Measurements from ENCODE around the gene NPLOC4.

Gene NPLOC4

GRCh38 chr17:81636505-81637288 lies at the start of gene NPLOC4, which contains the start of gene TSPAN10:
TSS of gene NPLOC4 (minus strand) at chr17:81637112. CDS start at chr17:81636930, 182 bp downstream.
TSS of gene TSPAN10 (plus strand) at chr17:81637196. CDS start at chr17:81642413, 5,217 bp downstream.
- peak; percentile 82 to 89 (median 85) for DNase-seq

DNA sequence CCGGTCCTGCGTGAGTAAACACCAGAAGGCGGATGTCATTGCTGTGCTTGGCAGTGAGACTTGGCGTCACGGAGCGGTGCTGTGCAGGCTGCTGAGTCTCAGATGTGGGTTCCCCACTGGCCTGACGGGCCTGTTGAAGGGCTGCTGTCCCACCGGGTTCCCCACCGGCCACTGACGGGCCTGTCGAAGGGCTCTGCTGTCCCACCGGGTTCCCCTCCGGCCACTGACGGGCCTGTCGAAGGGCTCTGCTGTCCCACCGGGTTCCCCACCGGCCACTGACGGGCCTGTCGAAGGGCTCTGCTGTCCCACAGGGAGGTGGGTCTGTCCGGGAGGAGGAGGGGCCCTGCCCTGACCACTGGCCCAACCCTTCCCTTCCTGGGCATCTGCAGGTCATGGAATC lies 49.7 kb upstream of the NPLOC4 start:
- no peak for DNase-seq

GRCh38 chr17:81685108-81685507 lies 48.2 kb upstream of the NPLOC4 start:
- DNase-seq = no peak

GRCh38 chr17:81684442-81684911 lies 47.6 kb upstream of the NPLOC4 start:
- DNase-seq = no peak

- DNase-seq = peak; percentile 99 to 100 (median 99)
These were observed 46.9 kb upstream of the NPLOC4 start, which contains the start of the genes ARL16 and HGS for GRCh38 chr17:81683584-81684441. TSS of gene ARL16 (minus strand) at chr17:81683797. CDS start at chr17:81683753, 44 bp downstream. TSS of gene HGS (plus strand) at chr17:81684011. CDS start at chr17:81684067, 56 bp downstream.

DNA sequence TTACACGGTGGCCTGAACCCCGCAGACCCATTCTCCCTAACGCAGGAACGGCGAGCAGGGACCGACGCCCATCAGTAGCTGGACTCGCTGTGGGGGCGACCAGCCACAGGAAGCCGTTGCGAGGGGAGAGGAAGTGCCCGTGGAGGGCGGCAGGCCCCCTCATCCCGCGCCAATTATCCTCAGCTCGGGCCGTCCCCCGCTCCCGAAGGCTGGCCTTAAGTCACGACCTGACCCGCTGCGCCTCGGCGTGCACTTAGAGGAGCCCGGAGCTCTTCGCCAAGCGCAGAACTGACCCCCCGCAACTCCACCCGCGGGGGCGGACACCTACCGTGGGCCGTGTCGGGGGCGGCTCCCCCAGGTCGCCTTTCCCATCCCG lies 46.3 kb upstream of the NPLOC4 start:
- DNase-seq = peak in 1 of 3 experiments; percentile 46

DNA sequence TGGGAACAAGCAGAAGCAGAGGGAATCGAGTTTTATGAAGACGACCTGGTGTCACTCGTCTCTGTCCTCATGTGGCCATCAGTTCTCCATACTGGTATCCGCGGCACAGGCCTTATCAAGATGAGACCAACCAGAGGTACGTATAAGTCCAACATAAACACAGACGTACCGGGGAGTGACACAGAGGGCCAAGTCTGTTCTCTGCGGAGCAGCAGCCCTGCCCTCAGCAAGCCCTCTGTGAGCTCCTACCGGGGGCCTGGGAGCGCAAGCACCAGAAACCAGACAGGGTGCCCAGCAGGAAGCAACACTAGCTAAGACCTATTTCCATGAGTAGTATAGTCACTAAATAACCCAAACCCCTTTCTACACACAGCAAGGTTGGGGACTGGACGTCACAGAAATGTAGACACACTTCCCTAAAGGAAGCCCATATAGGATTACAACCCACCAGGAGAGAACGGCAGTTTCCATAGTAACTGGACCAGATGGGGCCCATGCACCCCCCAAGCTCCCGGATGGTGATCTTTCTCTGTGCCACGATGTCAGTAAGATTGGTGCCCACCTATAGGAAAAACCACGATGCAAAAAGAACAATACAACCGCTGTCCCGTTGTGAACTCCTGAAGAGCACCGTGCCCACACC lies 45.8 kb upstream of the NPLOC4 start:
- peak in 1 of 3 experiments; percentile 42 for DNase-seq

GRCh38 chr17:81681672-81682071 lies 44.8 kb upstream of the NPLOC4 start:
- DNase-seq = peak in 2 of 3 experiments; percentile 84 to 94

DNA sequence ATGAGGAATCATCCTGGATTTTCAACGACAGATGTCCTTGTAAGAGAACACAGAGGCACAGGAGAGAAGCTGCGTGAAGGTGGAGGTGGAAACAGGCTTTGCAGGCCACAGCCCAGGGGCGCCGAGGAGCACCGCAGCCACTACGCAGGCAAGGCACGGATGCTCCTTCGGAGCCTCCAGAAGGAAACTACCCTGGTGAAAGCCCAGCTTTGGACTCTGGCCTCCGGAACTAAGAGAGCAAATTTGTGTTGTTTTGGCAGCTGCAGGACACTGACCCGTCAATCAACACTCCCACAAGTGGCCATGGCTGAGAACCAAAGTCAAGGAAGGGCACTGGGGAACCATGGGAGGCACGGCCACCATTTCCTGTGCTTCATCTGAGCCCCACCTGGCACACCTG lies 43.2 kb upstream of the NPLOC4 start:
- DNase-seq = no peak

- no peak for DNase-seq
These were observed 40.0 kb upstream of the NPLOC4 start for GRCh38 chr17:81676906-81677305.

DNA sequence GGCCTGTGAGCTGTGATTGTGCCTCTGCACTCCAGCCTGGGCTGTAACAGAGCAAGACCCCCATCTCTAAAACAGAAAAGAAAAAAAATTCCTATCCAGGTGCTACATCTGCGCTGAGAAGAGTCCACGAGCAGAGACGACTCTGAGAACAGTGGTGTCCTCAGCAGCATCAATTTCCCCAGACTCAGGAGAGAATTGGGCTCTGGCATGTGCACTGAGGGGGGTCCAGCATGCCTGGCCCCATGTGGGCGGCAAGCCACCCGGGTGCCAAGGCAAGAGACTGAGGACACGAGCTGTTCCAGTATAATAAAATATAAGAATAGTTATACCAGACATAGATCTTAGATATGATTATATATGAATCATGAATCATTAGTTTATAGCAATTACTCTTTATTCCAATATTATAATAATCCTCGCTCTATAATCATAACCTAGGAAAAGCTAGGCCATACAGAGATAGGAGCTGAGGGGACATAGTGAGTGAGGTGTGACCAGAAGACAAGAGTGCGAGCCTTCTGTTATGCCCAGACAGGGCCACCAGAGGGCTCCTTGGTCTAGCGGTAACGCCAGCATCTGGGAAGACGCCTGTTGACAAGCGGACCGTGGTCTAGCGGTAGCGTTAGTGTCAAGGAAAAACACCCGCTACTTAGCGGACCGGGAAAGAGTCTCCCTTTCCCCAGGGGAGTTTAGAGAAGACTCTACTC lies 38.8 kb upstream of the NPLOC4 start:
- DNase-seq = peak; percentile 3 to 49 (median 8)

- DNase-seq = no peak
These were observed 36.8 kb upstream of the NPLOC4 start for GRCh38 chr17:81673561-81674258.

DNA sequence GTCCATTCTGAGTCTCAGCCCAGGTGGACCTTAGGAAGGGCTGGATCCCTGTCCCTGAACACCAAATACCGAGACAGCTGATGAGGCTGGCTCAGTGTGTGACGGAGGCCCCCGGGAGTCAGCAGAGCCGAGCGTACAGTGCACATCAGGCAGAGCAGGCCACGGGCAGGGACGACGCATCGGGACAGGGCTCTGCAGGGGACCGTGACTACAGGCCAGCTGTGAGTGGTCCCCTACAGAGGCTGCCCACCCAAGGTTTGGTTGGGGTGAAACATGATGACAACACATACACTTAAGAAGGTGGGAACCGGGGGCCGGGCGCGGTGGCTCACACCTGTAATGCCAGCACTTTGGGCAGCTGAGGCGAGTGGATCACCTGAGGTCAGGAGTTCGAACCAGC lies 36.0 kb upstream of the NPLOC4 start:
- no peak for DNase-seq

GRCh38 chr17:81672504-81672903 lies 35.6 kb upstream of the NPLOC4 start:
- no peak for DNase-seq

DNA sequence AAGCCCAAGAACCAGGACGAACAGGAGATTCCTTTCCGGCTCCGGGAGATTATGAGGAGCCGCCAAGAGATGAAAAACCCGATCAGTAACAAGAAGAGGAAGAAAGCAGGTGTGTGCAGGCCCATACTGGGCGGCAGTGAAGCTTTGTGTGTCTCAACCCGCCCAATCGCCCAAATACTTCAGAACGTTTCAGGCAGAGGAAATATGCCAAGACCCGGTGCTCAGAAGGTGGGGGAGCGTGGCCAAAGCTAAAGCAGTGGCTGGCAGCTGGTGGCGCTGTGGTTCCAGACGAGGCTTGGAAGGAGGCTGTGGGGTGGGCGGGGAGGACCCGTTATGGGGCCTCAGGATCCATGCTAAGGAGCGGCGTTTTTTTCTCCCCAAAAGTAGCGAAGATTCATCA lies 30.8 kb upstream of the NPLOC4 start:
- DNase-seq = no peak

DNA sequence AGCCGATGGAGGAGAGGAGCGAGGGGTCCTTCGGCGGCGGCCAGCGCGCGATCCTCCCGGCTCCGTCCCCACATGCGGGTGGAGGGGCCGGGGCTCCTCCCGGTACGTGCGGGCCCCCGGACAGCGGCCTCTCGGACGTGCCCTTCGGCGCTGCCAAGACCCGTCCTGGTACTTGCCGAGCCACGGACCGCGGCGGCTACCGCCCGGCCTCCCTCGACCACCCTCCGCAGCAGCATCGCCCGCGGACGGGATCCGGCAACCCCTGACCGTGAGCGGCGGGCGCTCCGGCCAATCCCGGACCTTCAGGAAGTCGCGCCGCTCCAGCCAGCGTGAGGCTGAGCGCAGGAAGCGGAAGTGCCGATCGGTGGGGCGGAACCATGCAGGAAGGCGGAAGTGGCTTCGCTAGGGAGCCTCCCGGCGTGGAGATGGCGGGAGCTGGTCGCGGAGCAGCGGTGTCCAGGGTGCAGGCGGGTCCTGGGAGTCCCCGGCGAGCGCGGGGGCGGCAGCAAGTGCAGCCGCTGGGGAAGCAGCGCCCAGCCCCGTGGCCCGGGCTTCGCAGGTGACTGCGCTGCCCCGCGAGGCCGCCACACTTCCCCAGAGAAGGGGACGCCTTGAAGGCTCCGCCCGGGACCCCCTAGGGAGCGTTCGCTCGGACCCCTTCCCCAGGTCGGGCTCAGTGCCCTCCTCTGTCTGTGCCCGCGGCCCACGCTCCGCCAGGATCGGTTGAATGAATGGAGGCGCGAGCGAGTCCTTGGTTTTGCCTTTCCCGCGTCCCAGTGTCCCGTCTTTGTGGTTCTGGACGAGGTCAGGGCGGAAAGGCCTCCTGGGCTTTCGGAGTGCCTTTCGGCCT lies 29.7 kb upstream of the NPLOC4 start, which contains the start of the genes CCDC137 and OXLD1:
Gene CCDC137 (plus strand): TSS at position 396 of the 850 bp plus-strand sequence. CDS start 30 bp downstream, at position 426.
Gene OXLD1 (minus strand): TSS at position 264 of the 850 bp plus-strand sequence. CDS start 28 bp downstream, at position 236.
- DNase-seq = peak; percentile 94 to 96 (median 95)

DNA sequence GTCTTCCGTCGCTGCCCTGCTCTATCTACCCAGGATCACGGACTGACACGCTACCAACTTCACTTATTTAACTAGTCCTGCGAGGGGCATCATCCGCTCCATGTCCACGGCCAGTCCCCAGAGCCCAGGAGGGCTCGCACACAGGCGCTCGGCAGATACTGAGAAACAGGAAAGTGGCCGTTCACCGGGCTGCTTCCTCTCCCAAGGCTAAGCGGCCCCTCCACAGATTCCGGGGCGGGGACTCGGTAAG lies 29.1 kb upstream of the NPLOC4 start:
- DNase-seq = peak in 1 of 3 experiments; percentile 44

GRCh38 chr17:81665205-81666091 lies 28.5 kb upstream of the NPLOC4 start:
- peak in 2 of 3 experiments; percentile 20 to 61 for DNase-seq

- no peak for DNase-seq
These were observed 27.1 kb upstream of the NPLOC4 start for GRCh38 chr17:81664051-81664470.
